Spleen (tissue), 11 donors: ENCODE measurements around the gene CTXN3. TPM values are rescaled to one million over a fixed set of nuclear protein-coding genes. Genes with fewer than 3 reads are reported as not detected.

Experiments used
- DNase-seq: peaks from one replicate; pipeline ENCODE4 v3.0.0-alpha.2; 2020
- H3K27ac ChIP-seq, 8 donors: fragments of 200-600 bp; sonication (generic) in 7 of 8; 1 replicate in 4 of 8; 2 replicates in 4 of 8; pipeline versions ENCODE4 v1.5.0 to v1.8.0; 2016 to 2021; ENCODE audit warnings: inconsistent platforms in 4 of 8, mild to moderate bottlenecking in 4 of 8, moderate library complexity in 1 of 8
- H3K27me3 ChIP-seq, 7 donors: fragments of 200-600 bp; sonication (generic) in 6 of 7; replicated peaks in 1 of 7; 1 replicate in 4 of 7; 2 replicates in 3 of 7; pipeline versions ENCODE4 v1.5.0 to v1.8.0; 2016 to 2021; ENCODE audit warnings: inconsistent platforms in 3 of 7, mild to moderate bottlenecking in 1 of 7
- H3K36me3 ChIP-seq, 6 donors: fragments of 200-600 bp; sonication (generic) in 5 of 6; 1 replicate in 4 of 6; 2 replicates in 2 of 6; pipeline versions ENCODE4 v1.5.0 to v1.8.0; 2016 to 2021; ENCODE audit warnings: inconsistent platforms in 2 of 6
- H3K4me1 ChIP-seq, 6 donors: fragments of 200-600 bp; sonication (generic) in 5 of 6; 1 replicate in 3 of 6; 2 replicates in 3 of 6; pipeline versions ENCODE4 v1.5.0 to v1.8.0; 2016 to 2021; ENCODE audit warnings: inconsistent platforms in 3 of 6
- H3K4me3 ChIP-seq, 8 donors: fragments of 200-600 bp; sonication (generic) in 7 of 8; 1 replicate in 4 of 8; 2 replicates in 4 of 8; pipeline versions ENCODE4 v1.5.0 to v1.8.0; 2016 to 2021; ENCODE audit warnings: inconsistent platforms in 4 of 8, mild to moderate bottlenecking in 4 of 8, moderate library complexity in 2 of 8
- H3K9me3 ChIP-seq, 8 donors: fragments of 200-600 bp; sonication (generic) in 7 of 8; 1 replicate in 4 of 8; 2 replicates in 4 of 8; pipeline versions ENCODE4 v1.5.0 to v1.8.0; 2016 to 2021; ENCODE audit warnings: inconsistent platforms in 4 of 8
- POLR2A ChIP-seq, 3 donors: fragments of 450-650 bp; IDR thresholded peaks; one replicate each; pipeline ENCODE4 v1.5.1; 2017; ENCODE audit warnings: antibody characterized with exemption in 3 of 3, mild to moderate bottlenecking in 1 of 3
- POLR2AphosphoS5 ChIP-seq, 3 donors: sonication (generic); formaldehyde crosslinking; IDR thresholded peaks; one replicate each; pipeline ENCODE4 v1.5.1; 2017; ENCODE audit warnings: antibody characterized with exemption in 3 of 3
- WGBS, 5 donors: extraction: QIAGEN DNeasy Blood & Tissue Kit in 3 of 5; methylation state at CpG; one replicate each; pipeline versions ENCODE4 v1.1.5 to v1.1.7; 2013 to 2018; 5-methylcytosine and 5-hydroxymethylcytosine counted together
- intact Hi-C: fragments of 100-400 bp; cut with DNase I; formaldehyde crosslinking; loops from one replicate; pipeline ENCODE4 v1.15.0; 2023; ENCODE audit warnings: low total_unique reads
- polyA plus RNA-seq, 3 donors: library from polyadenylated mRNA; stranded (reverse); fragments of 200-250 nt; gene quantifications; one replicate each; pipeline ENCODE4 v1.2.1, GENCODE V29; 2013
- total RNA-seq, 7 donors: library from RNA; depleted of rRNA in 3 of 7; stranded (reverse); fragments of >200 nt in 3 of 7; fragmentation: NEBNext Ultra II Directional in 4 of 7; extraction: Animal tissue kit (Norgen Biotek cat#: 25700) in 4 of 7; gene quantifications; one replicate each; pipeline versions ENCODE4 v1.1.0 to v1.2.1, GENCODE V29; 2016 to 2021
- TF ChIP-seq, protein P1 (sequence below), 11 experiments: fragments of 200-600 bp in 7 of 11; fragments of 450-650 bp in 4 of 11; sonication (generic) in 4 of 11; IDR thresholded peaks in 8 of 11; conservative IDR thresholded peaks in 3 of 11; 1 replicate in 7 of 11; 2 replicates in 4 of 11; pipeline versions ENCODE4 v1.4.0 to v1.8.0; 2016 to 2021; ENCODE audit warnings: antibody characterized with exemption in 11 of 11, inconsistent platforms in 4 of 11, mild to moderate bottlenecking in 1 of 11
- donor health status: healthy with polysubstance abuse.
- donor health status: DM: no; HTN: no; CAD: no; lungs with moderate emphysema.
- donor health status: DM: no; HTN: no; CAD: no.
- donor health status: Bipolar disorder and iron deficiency.
- donor health status: healthy.
- donor health status: DM: no; HTN: no; CAD: no.
- donor health status: DM: yes; HTN: yes; CAD: no.

Gene CTXN3
- total and polyA plus RNA-seq, 10 donors: not detected

DNA sequence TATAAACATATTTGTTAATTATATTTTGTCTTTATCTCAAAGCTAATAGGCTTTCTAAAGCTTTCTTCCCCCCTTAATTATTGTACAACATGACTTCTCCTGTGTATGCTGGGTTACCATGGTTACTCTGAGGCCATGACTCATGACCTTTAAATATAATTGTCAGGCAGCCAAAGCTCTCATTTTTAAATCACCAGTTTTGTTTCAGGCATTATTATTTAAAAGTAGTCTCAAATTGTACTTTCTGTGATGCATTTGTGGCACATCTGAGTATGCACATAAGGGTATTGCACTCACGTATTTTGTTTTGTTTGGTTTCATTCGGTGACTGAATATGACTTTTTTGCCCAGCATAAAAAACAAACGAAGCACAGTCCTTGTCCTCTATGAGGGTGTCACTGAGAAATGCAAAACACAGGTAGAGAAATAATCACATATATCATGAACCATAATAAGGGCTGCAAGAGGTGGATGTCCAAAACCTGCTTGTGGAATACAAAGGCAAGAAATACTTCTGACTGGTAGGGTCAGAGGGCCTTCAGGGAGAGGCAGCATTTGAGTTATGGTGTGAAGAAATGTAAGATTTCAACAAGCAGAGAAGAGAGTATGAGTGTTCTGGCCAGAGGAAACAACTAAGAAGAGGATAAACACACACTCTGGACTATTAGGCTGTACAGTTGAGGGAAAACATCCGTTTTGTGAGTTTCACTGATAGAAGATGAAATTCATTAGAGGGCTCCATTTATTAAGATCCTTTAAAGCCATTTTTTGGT, 56.4 kb downstream of the CTXN3 start:
- intact Hi-C loops: no loop called here
- Histone ChIP-seq H3K27me3 (no peaks in the 10 kb centered on the region), H3K27ac (no peak overlapping the region), H3K4me1 (peaks cover 0 to 7% (median 0%) of the 10 kb centered on the region in 6 donors), H3K4me3 (no peak overlapping the region), H3K9me3 (no peaks in the 10 kb centered on the region), H3K36me3 (no peaks in the 10 kb centered on the region)
- 61 to 73% (median 68%) methylated on average over 4 of the region's 4 CpGs for WGBS, 5 donors
- TF ChIP-seq POLR2A (IDR thresholded peaks at IDR 0.05) (no peak), POLR2AphosphoS5 (IDR thresholded peaks at IDR 0.05) (no peak)
- TF ChIP-seq, protein P1, sequence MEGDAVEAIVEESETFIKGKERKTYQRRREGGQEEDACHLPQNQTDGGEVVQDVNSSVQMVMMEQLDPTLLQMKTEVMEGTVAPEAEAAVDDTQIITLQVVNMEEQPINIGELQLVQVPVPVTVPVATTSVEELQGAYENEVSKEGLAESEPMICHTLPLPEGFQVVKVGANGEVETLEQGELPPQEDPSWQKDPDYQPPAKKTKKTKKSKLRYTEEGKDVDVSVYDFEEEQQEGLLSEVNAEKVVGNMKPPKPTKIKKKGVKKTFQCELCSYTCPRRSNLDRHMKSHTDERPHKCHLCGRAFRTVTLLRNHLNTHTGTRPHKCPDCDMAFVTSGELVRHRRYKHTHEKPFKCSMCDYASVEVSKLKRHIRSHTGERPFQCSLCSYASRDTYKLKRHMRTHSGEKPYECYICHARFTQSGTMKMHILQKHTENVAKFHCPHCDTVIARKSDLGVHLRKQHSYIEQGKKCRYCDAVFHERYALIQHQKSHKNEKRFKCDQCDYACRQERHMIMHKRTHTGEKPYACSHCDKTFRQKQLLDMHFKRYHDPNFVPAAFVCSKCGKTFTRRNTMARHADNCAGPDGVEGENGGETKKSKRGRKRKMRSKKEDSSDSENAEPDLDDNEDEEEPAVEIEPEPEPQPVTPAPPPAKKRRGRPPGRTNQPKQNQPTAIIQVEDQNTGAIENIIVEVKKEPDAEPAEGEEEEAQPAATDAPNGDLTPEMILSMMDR (IDR thresholded peaks at IDR 0.05 in 8 of 11, conservative IDR thresholded peaks at IDR 0.05 in 3 of 11): no peak
- DNase-seq: no peak

GRCh38 chr5:127706691-127707090, 57.8 kb downstream of the CTXN3 start:
- H3K27ac ChIP-seq: no peak overlapping the region
- no peaks in the 10 kb centered on the region for H3K9me3 ChIP-seq
- H3K4me3 ChIP-seq: no peak overlapping the region
- intact Hi-C loops: no loop called here
- H3K36me3 ChIP-seq: no peaks in the 10 kb centered on the region
- no peak for DNase-seq
- H3K27me3 ChIP-seq: no peaks in the 10 kb centered on the region
- TF ChIP-seq POLR2A (IDR thresholded peaks at IDR 0.05) (no peak), POLR2AphosphoS5 (IDR thresholded peaks at IDR 0.05) (no peak)
- TF ChIP-seq, protein P1 (IDR thresholded peaks at IDR 0.05 in 8 of 11, conservative IDR thresholded peaks at IDR 0.05 in 3 of 11): no peak
- H3K4me1 ChIP-seq: peaks cover 0 to 7% (median 0%) of the 10 kb centered on the region in 6 donors
- 64 to 82% (median 79%) methylated on average over 1 of the region's 1 CpG for WGBS, 5 donors

GRCh38 chr5:127707209-127707608, 58.3 kb downstream of the CTXN3 start:
- no peaks in the 10 kb centered on the region for H3K27me3 ChIP-seq
- peaks cover 0 to 7% (median 0%) of the 10 kb centered on the region in 6 donors for H3K4me1 ChIP-seq
- TF ChIP-seq POLR2AphosphoS5 (IDR thresholded peaks at IDR 0.05): no peak
- TF ChIP-seq POLR2A (IDR thresholded peaks at IDR 0.05): no peak
- TF ChIP-seq, protein P1 (IDR thresholded peaks at IDR 0.05 in 8 of 11, conservative IDR thresholded peaks at IDR 0.05 in 3 of 11): no peak
- H3K4me3 ChIP-seq: no peak overlapping the region
- no peak for DNase-seq
- no peak overlapping the region for H3K27ac ChIP-seq
- intact Hi-C loops: no loop called here
- no peaks in the 10 kb centered on the region for H3K9me3 ChIP-seq
- no peaks in the 10 kb centered on the region for H3K36me3 ChIP-seq
- whole genome bisulfite sequencing, 5 donors: 71 to 86% (median 77%) methylated on average over 3 of the region's 3 CpGs

Other genes starting within 250 kb of the CTXN3 start
- 10 to 100 TPM; 35.4 to 45.9 (median 40.3) TPM for gene PRRC1, start 131.4 kb upstream of the CTXN3 start, total RNA-seq
- gene PRRC1, start 131.4 kb upstream of the CTXN3 start, polyA plus RNA-seq: 10 to 100 TPM; 11.9 to 16.4 (median 16.1) TPM
- not detected for gene CCDC192, start 54.3 kb downstream of the CTXN3 start, total RNA-seq
- not detected for gene CCDC192, start 54.3 kb downstream of the CTXN3 start, polyA plus RNA-seq